Suprapubic skin (tissue), 4 donors: ENCODE results near the gene TRMT112. TPM values are rescaled to one million over a fixed set of nuclear protein-coding genes. Genes with fewer than 3 reads are reported as not detected.

Experiments
- DNase-seq, 2 donors: peaks; one replicate each; pipeline ENCODE4 v3.0.0-alpha.2; 2019; ENCODE audit warnings: low spot score in 2 of 2
- H3K27ac ChIP-seq: fragments of 200-600 bp; sonication (generic); one replicate; pipeline ENCODE4 v1.5.1; 2019
- H3K27me3 ChIP-seq: fragments of 200-600 bp; sonication (generic); one replicate; pipeline ENCODE4 v1.5.1; 2019
- H3K36me3 ChIP-seq: fragments of 200-600 bp; sonication (generic); one replicate; pipeline ENCODE4 v1.5.1; 2019
- H3K4me1 ChIP-seq: fragments of 200-600 bp; sonication (generic); one replicate; pipeline ENCODE4 v1.5.1; 2019
- H3K4me3 ChIP-seq: fragments of 200-600 bp; sonication (generic); one replicate; pipeline ENCODE4 v1.5.1; 2019; ENCODE audit warnings: mild to moderate bottlenecking
- H3K9me3 ChIP-seq: fragments of 200-600 bp; sonication (generic); one replicate; pipeline ENCODE4 v1.5.1; 2019
- CTCF ChIP-seq, 2 donors: fragments of 200-600 bp in 1 of 2; fragments of 450-650 bp in 1 of 2; sonication (generic) in 1 of 2; IDR thresholded peaks; one replicate each; pipeline ENCODE4 v1.5.1; 2016 to 2019; ENCODE audit warnings: antibody characterized with exemption in 2 of 2, mild to moderate bottlenecking in 1 of 2, moderate library complexity in 1 of 2
- EP300 ChIP-seq: sonication (generic); formaldehyde crosslinking; IDR thresholded peaks from one replicate; pipeline ENCODE4 v1.6.1; 2017; ENCODE audit warnings: antibody characterized with exemption
- POLR2A ChIP-seq, 2 donors: fragments of 450-650 bp; IDR thresholded peaks; one replicate each; pipeline ENCODE4 v1.6.1; 2017; ENCODE audit warnings: antibody characterized with exemption in 2 of 2, mild to moderate bottlenecking in 2 of 2, moderate library complexity in 2 of 2
- POLR2AphosphoS5 ChIP-seq, 3 donors: sonication (generic); formaldehyde crosslinking; IDR thresholded peaks; one replicate each; pipeline ENCODE4 v1.6.1; 2017; ENCODE audit warnings: antibody characterized with exemption in 3 of 3
- WGBS: methylation state at CpG from one replicate; pipeline ENCODE4 v1.1.5; 2018; 5-methylcytosine and 5-hydroxymethylcytosine counted together
- total RNA-seq, 4 donors: library from RNA; depleted of rRNA; stranded (reverse); fragments of >200 nt; gene quantifications; one replicate each; pipeline ENCODE4 v1.1.0, GENCODE V29; 2016

TRMT112 gene
- total RNA-seq, 4 donors from 2014 or later: 170 to 332 (median 255) TPM

- Histone ChIP-seq H3K9me3 (no peaks in the 10 kb centered on the region), H3K27me3 (no peaks in the 10 kb centered on the region), H3K4me3 (no peak overlapping the region), H3K36me3 (peaks cover 14% of the 10 kb centered on the region), H3K4me1 (peaks cover 24% of the 10 kb centered on the region), H3K27ac (no peak overlapping the region)
- TF ChIP-seq CTCF (IDR thresholded peaks at IDR 0.05): no peak
- TF ChIP-seq EP300: no peak
- no peak for TF ChIP-seq POLR2A (IDR thresholded peaks at IDR 0.05)
- TF ChIP-seq POLR2AphosphoS5 (IDR thresholded peaks at IDR 0.05): no peak
- WGBS: 88% methylated on average over 14 of the region's 15 CpGs
- no peak for DNase-seq
Observed at GRCh38 chr11:64275031-64275800, 42.1 kb downstream of the TRMT112 start.

GRCh38 chr11:64269540-64270220, 47.7 kb downstream of the TRMT112 start:
- no peaks in the 10 kb centered on the region for H3K9me3 ChIP-seq
- H3K36me3 ChIP-seq: peaks cover 18% of the 10 kb centered on the region
- 0% methylated on average over 23 of the region's 58 CpGs for WGBS
- H3K4me1 ChIP-seq: peaks cover 37% of the 10 kb centered on the region
- TF ChIP-seq POLR2AphosphoS5 (IDR thresholded peaks at IDR 0.05) (peak; percentile 29 to 96 (median 95)), CTCF (IDR thresholded peaks at IDR 0.05) (peak in 1 of 2 donors; percentile 14), EP300 (no peak), POLR2A (IDR thresholded peaks at IDR 0.05) (peak in 1 of 2 donors; percentile 19)
- H3K27me3 ChIP-seq: no peaks in the 10 kb centered on the region
- peak; percentile 99 for DNase-seq
- H3K4me3 ChIP-seq: peak overlapping the region; percentile 69
- peak overlapping the region; percentile 95 for H3K27ac ChIP-seq

- Histone ChIP-seq H3K4me1 (peaks cover 37% of the 10 kb centered on the region), H3K27me3 (no peaks in the 10 kb centered on the region), H3K4me3 (peak overlapping the region; percentile 69), H3K9me3 (no peaks in the 10 kb centered on the region), H3K27ac (peak overlapping the region; percentile 95), H3K36me3 (peaks cover 25% of the 10 kb centered on the region)
- DNase-seq: no peak
- no peak for TF ChIP-seq EP300
- 3% methylated on average over 12 of the region's 34 CpGs for WGBS
Observed at GRCh38 chr11:64268893-64269539, 48.3 kb downstream of the TRMT112 start.

- 42% methylated on average over 16 of the region's 23 CpGs for WGBS
- no peak for DNase-seq
- Histone ChIP-seq H3K27me3 (no peaks in the 10 kb centered on the region), H3K9me3 (no peaks in the 10 kb centered on the region), H3K4me1 (peaks cover 37% of the 10 kb centered on the region), H3K4me3 (peak overlapping the region; percentile 69), H3K27ac (peak overlapping the region; percentile 95), H3K36me3 (peaks cover 33% of the 10 kb centered on the region)
- TF ChIP-seq POLR2AphosphoS5 (IDR thresholded peaks at IDR 0.05) (no peak), POLR2A (IDR thresholded peaks at IDR 0.05) (no peak), CTCF (IDR thresholded peaks at IDR 0.05) (no peak), EP300 (no peak)
Observed at GRCh38 chr11:64268025-64268892, 49.1 kb downstream of the TRMT112 start.

GRCh38 chr11:64267207-64267945, 50.0 kb downstream of the TRMT112 start:
- Histone ChIP-seq H3K36me3 (peaks cover 41% of the 10 kb centered on the region), H3K4me1 (peaks cover 37% of the 10 kb centered on the region), H3K9me3 (no peaks in the 10 kb centered on the region), H3K27me3 (no peaks in the 10 kb centered on the region), H3K27ac (peak overlapping the region; percentile 95), H3K4me3 (no peak overlapping the region)
- WGBS: 37% methylated on average over 19 of the region's 27 CpGs
- DNase-seq: no peak
- no peak for TF ChIP-seq POLR2A (IDR thresholded peaks at IDR 0.05)
- no peak for TF ChIP-seq CTCF (IDR thresholded peaks at IDR 0.05)
- TF ChIP-seq EP300: no peak
- no peak for TF ChIP-seq POLR2AphosphoS5 (IDR thresholded peaks at IDR 0.05)
